MCF 10A (cell line): ENCODE measurements around the gene ZBTB40. TPM values are rescaled to one million over a fixed set of nuclear protein-coding genes. Genes with fewer than 3 reads are reported as not detected.

Source experiments
- BruUV-seq: library from RNA; stranded (reverse); fragments of 400-500 nt; replicated peaks from 2 replicates; lab custom pipeline; 2021; lab: Mats Ljungman, UMichigan
- CTCF ChIA-PET: fragments of 300-600 bp; sonication (Branson Sonifier 250); formaldehyde crosslinking; extraction: SDS; loops from one replicate; lab custom pipeline; 2021; ENCODE audit warnings: antibody characterized with exemption, inconsistent platforms; lab: Yijun Ruan, JAX
- POLR2A ChIA-PET: fragments of 300-600, 350-650 bp; sonication (Branson Sonifier 250); formaldehyde crosslinking; extraction: SDS; loops from one replicate; lab custom pipeline; 2020; ENCODE audit warnings: antibody characterized with exemption, inconsistent platforms; lab: Yijun Ruan, JAX
- DNase-seq: peaks from one replicate; pipeline ENCODE4 v3.0.0-alpha.2; 2018; ENCODE audit not compliant: unreplicated experiment
- H3K27ac Mint-ChIP-seq: one replicate; pipeline ENCODE4 v1.8.0; 2022; ENCODE audit warnings: mild to moderate bottlenecking, low read depth, mixed read lengths; ENCODE audit not compliant: unreplicated experiment
- H3K27me3 Mint-ChIP-seq: one replicate; pipeline ENCODE4 v1.8.0; 2022; ENCODE audit warnings: mixed read lengths; ENCODE audit not compliant: insufficient read depth, unreplicated experiment
- H3K36me3 Mint-ChIP-seq: one replicate; pipeline ENCODE4 v1.8.0; 2022; ENCODE audit warnings: mild to moderate bottlenecking, moderate library complexity, mixed read lengths; ENCODE audit not compliant: insufficient read depth, unreplicated experiment
- H3K4me1 Mint-ChIP-seq: one replicate; pipeline ENCODE4 v1.8.0; 2022; ENCODE audit warnings: mixed read lengths; ENCODE audit not compliant: insufficient read depth, unreplicated experiment
- H3K4me3 Mint-ChIP-seq: one replicate; pipeline ENCODE4 v1.8.0; 2022; ENCODE audit warnings: mild to moderate bottlenecking, moderate library complexity, mixed read lengths; ENCODE audit not compliant: unreplicated experiment
- H3K9me3 Mint-ChIP-seq: one replicate; pipeline ENCODE4 v1.8.0; 2022; ENCODE audit warnings: mixed read lengths; ENCODE audit not compliant: unreplicated experiment
- intact Hi-C: fragments of 100-400 bp; cut with micrococcal nuclease; formaldehyde crosslinking; loops from 2 replicates; pipeline ENCODE4 v1.14.1; 2022
- total RNA-seq: library from RNA; stranded (reverse); gene quantifications from 2 replicates; pipeline ENCODE4 v1.2.3, GENCODE V29; 2022
- TF ChIP-seq, protein P1 (sequence below): fragments of 200-600 bp; IDR thresholded peaks from one replicate; pipeline ENCODE4 v1.8.0; 2022; ENCODE audit warnings: antibody characterized with exemption, mild to moderate bottlenecking; ENCODE audit not compliant: unreplicated experiment

Gene ZBTB40
- total RNA-seq, 1 experiment from 2014 or later: 20.4 TPM

DNA sequence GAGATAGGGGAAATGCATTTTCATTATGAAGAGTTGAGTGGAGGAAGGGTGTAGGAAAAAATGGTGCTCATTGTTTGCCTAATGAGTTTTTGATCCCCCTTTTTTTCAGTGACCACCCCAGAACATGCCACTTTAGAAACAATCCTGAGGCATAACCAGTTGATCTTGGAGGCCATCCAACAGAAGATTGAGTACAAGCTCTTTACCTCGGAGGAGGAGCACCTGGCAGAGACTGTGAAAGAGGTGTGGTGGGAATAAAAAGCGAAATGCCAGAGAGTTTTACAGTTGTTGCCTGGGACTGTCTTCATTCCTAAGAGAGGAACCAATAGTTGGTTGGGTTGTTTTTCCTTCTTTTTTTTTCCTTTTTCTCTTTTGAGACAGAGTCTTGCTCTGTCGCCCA is 57.3 kb downstream of the ZBTB40 start:
- Mint-ChIP-seq H3K36me3 (peaks cover 61% of the 10 kb centered on the region), H3K27me3 (no peaks in the 10 kb centered on the region), H3K4me3 (no peak overlapping the region), H3K9me3 (no peaks in the 10 kb centered on the region), H3K4me1 (no peaks in the 10 kb centered on the region), H3K27ac (no peak overlapping the region)
- POLR2A ChIA-PET: interaction anchor here (1.2 kb wide), 1 partner anchor 9 kb away, joined by 3 read pairs; no protein-coding TSS in a partner anchor
- BruUV-seq: no TSS peak
- peak; percentile 14 for DNase-seq
- TF ChIP-seq, protein P1, sequence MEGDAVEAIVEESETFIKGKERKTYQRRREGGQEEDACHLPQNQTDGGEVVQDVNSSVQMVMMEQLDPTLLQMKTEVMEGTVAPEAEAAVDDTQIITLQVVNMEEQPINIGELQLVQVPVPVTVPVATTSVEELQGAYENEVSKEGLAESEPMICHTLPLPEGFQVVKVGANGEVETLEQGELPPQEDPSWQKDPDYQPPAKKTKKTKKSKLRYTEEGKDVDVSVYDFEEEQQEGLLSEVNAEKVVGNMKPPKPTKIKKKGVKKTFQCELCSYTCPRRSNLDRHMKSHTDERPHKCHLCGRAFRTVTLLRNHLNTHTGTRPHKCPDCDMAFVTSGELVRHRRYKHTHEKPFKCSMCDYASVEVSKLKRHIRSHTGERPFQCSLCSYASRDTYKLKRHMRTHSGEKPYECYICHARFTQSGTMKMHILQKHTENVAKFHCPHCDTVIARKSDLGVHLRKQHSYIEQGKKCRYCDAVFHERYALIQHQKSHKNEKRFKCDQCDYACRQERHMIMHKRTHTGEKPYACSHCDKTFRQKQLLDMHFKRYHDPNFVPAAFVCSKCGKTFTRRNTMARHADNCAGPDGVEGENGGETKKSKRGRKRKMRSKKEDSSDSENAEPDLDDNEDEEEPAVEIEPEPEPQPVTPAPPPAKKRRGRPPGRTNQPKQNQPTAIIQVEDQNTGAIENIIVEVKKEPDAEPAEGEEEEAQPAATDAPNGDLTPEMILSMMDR: no peak
- intact Hi-C loops: no loop called here
- CTCF ChIA-PET: no interaction called here

DNA sequence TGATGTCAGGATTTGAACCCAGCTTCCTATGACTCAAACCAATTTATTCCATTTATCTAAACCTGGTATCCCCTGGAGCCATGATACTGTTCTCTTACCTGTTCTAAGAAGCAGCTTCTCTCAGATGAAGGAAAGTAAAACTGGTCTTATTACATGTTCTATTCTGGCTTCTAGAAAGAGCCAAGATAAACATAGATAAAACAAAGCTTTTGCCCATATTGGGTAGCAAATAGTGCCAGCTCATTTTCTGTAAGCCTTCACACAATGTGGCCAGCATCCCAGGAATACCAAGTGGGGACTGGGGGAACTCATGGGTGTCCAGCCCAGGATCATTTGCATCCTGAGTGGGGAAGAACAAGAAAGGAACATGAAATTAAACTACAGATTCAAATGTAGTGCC is 58.2 kb downstream of the ZBTB40 start:
- Mint-ChIP-seq H3K27ac (no peak overlapping the region), H3K4me3 (no peak overlapping the region), H3K4me1 (no peaks in the 10 kb centered on the region), H3K36me3 (peaks cover 60% of the 10 kb centered on the region), H3K27me3 (no peaks in the 10 kb centered on the region), H3K9me3 (no peaks in the 10 kb centered on the region)
- intact Hi-C loops: no loop called here
- ChIA-PET CTCF (no interaction called here), POLR2A (no interaction called here)
- DNase-seq: peak; percentile 9
- TF ChIP-seq, protein P1: no peak
- BruUV-seq: no TSS peak

GRCh38 chr1:22512873-22513272 is 61.2 kb downstream of the ZBTB40 start:
- BruUV-seq: no TSS peak
- H3K36me3 Mint-ChIP-seq: peaks cover 74% of the 10 kb centered on the region
- intact Hi-C loops: no loop called here
- no peaks in the 10 kb centered on the region for H3K27me3 Mint-ChIP-seq
- TF ChIP-seq, protein P1: no peak
- no peaks in the 10 kb centered on the region for H3K9me3 Mint-ChIP-seq
- no peaks in the 10 kb centered on the region for H3K4me1 Mint-ChIP-seq
- H3K27ac Mint-ChIP-seq: no peak overlapping the region
- CTCF ChIA-PET: no interaction called here
- no peak overlapping the region for H3K4me3 Mint-ChIP-seq
- DNase-seq: no peak
- POLR2A ChIA-PET: no interaction called here

GRCh38 chr1:22516906-22517571 is 65.4 kb downstream of the ZBTB40 start:
- no TSS peak for BruUV-seq
- CTCF ChIA-PET: no interaction called here
- Mint-ChIP-seq H3K27me3 (no peaks in the 10 kb centered on the region), H3K36me3 (peaks cover 61% of the 10 kb centered on the region), H3K27ac (no peak overlapping the region), H3K9me3 (no peaks in the 10 kb centered on the region), H3K4me3 (no peak overlapping the region), H3K4me1 (no peaks in the 10 kb centered on the region)
- intact Hi-C loops: no loop called here
- POLR2A ChIA-PET: no interaction called here
- DNase-seq: no peak
- TF ChIP-seq, protein P1: no peak
